C4-2B (cell line): ENCODE results near the gene MYO7B.

Experiments
- CTCF ChIP-seq: fragments of 450-650 bp; conservative IDR thresholded peaks from 2 replicates; pipeline ENCODE4 v1.5.1; 2017; ENCODE audit warnings: mild to moderate bottlenecking
- ZFX ChIP-seq: fragments of 450-650 bp; IDR thresholded peaks from 2 replicates; pipeline ENCODE4 v1.6.1; 2017

DNA sequence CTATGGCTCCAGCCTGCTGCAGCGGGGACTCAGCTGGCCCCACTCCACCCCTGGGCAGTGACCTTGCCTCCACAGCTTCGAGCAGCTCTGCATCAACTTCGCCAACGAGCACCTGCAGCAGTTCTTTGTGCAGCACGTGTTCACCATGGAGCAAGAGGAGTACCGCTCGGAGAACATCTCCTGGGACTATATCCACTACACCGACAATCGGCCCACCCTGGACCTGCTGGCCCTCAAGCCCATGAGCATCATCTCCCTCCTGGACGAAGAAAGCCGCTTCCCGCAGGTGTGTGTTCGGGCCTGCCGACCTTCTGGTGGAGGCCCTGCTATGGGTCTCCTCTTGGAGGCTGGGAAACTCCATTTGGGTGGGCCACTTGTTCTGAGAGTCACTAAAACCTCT, 48.6 kb downstream of the MYO7B start:
- TF ChIP-seq CTCF (no peak), ZFX (no peak)
